Activated B cell treated with CpG ODN at 0.5 μM for 24 hours (primary cell): ENCODE results near the gene ING3. TPM values are rescaled to one million over a fixed set of nuclear protein-coding genes. Genes with fewer than 3 reads are reported as not detected.

Experiments used
- ATAC-seq: fragments of 200-7000 bp; cut with Tn5 transposase; one replicate; pipeline ENCODE4 v1.10.0; 2021; ENCODE audit warnings: low read depth, mild to moderate bottlenecking, moderate library complexity
- CTCF ChIA-PET: fragments of 350-600 bp; sonication (Branson Sonifier 250); formaldehyde crosslinking; loops from one replicate; lab custom pipeline; 2021; ENCODE audit warnings: antibody characterized with exemption; lab: Charles Lee
- POLR2A ChIA-PET: fragments of 350-600 bp; sonication (Branson Sonifier 250); formaldehyde crosslinking; loops from one replicate; lab custom pipeline; 2021; ENCODE audit warnings: antibody characterized with exemption; lab: Charles Lee
- DNase-seq: peaks from one replicate; pipeline ENCODE4 v3.0.0; 2022
- H3K27ac Mint-ChIP-seq: one replicate; pipeline ENCODE4 v1.8.0; 2020; ENCODE audit warnings: mixed read lengths
- H3K27me3 Mint-ChIP-seq: one replicate; pipeline ENCODE4 v1.8.0; 2021; ENCODE audit warnings: mixed read lengths
- H3K36me3 Mint-ChIP-seq: one replicate; pipeline ENCODE4 v1.8.0; 2021; ENCODE audit warnings: low read depth, mixed read lengths
- H3K4me1 Mint-ChIP-seq: one replicate; pipeline ENCODE4 v1.8.0; 2021; ENCODE audit warnings: mixed read lengths
- H3K4me3 Mint-ChIP-seq: one replicate; pipeline ENCODE4 v1.8.0; 2020; ENCODE audit warnings: mild to moderate bottlenecking, mixed read lengths
- H3K9me3 Mint-ChIP-seq: one replicate; pipeline ENCODE4 v1.8.0; 2020; ENCODE audit warnings: mixed read lengths
- intact Hi-C: fragments of 100-400 bp; cut with micrococcal nuclease; formaldehyde crosslinking; loops from one replicate; pipeline ENCODE4 v1.15.1; 2024
- total RNA-seq: library from RNA; stranded (reverse); gene quantifications from 2 replicates; pipeline ENCODE4 v1.2.3, GENCODE V29; 2022
- TF ChIP-seq, protein P1 (sequence below): fragments of 200-600 bp; IDR thresholded peaks from one replicate; pipeline ENCODE4 v1.8.0; 2022; ENCODE audit warnings: antibody characterized with exemption, mild to moderate bottlenecking

ING3 gene
- total RNA-seq, 1 donor from 2014 or later = 36.1 TPM

DNA sequence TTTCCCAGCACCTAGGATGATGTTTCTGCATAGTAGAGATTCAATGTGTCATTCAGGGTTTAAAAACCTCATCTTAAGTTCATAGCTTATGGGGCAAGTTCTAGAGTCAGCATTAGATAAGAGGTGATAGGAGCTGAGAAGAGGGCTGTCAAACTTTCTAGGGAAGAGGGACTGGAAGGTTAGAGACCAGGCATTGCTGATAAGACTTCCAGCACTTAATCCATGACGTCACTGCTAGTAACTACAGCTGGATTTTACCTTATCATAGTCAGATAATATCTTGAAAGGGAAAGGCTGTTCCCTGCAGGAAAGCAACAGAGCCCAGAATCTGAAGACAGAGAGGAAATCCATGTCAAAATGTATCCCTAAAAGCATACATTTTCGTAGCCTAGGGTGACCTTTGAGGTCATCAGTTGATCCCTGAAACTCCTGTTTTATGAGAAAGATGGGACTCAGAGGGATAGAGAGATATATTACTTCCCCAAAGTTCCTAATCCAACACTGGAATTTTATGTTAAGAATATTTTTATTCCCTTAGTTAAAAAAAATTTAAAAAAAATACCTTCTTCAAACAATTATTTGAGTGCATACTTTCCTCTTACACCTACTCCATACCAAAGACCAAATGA, 34.7 kb downstream of the ING3 start:
- CTCF ChIA-PET = interaction anchor here (2.2 to 6.5 kb wide), 2 partner anchors 11 to 97 kb away, joined by 5 to 48 read pairs; no protein-coding TSS in a partner anchor
- peaks cover 29% of the 10 kb centered on the region for H3K27me3 Mint-ChIP-seq
- TF ChIP-seq, protein P1, sequence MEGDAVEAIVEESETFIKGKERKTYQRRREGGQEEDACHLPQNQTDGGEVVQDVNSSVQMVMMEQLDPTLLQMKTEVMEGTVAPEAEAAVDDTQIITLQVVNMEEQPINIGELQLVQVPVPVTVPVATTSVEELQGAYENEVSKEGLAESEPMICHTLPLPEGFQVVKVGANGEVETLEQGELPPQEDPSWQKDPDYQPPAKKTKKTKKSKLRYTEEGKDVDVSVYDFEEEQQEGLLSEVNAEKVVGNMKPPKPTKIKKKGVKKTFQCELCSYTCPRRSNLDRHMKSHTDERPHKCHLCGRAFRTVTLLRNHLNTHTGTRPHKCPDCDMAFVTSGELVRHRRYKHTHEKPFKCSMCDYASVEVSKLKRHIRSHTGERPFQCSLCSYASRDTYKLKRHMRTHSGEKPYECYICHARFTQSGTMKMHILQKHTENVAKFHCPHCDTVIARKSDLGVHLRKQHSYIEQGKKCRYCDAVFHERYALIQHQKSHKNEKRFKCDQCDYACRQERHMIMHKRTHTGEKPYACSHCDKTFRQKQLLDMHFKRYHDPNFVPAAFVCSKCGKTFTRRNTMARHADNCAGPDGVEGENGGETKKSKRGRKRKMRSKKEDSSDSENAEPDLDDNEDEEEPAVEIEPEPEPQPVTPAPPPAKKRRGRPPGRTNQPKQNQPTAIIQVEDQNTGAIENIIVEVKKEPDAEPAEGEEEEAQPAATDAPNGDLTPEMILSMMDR = no peak
- ATAC-seq (no peak), DNase-seq (no peak)
- intact Hi-C loops = loop anchor here (5.0 kb wide), 1 partner anchor 128 kb away; the partner anchor contains the start of gene TSPAN12
- H3K4me3 Mint-ChIP-seq = no peak overlapping the region
- H3K36me3 Mint-ChIP-seq = no peaks in the 10 kb centered on the region
- POLR2A ChIA-PET = no interaction called here
- no peaks in the 10 kb centered on the region for H3K9me3 Mint-ChIP-seq
- H3K4me1 Mint-ChIP-seq = peaks cover 17% of the 10 kb centered on the region
- H3K27ac Mint-ChIP-seq = no peak overlapping the region

DNA sequence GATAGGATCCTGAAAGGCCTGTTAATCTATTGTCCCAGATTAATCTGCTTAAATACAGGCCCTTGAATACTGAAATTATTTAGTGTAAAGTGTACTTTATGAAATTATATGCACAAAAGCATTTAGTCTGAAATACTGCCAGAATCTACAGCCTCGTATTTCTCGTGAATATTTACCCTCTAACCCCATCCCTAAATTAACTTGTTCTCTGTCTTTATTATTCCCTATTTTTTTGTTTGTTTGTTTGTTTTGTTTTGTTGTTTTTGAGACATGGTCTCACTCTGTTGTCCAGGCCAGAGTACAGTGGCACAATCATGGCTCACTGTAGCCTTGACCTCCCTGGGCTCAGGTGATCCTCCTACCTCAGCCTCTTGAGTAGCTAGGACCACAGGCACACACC, 35.3 kb downstream of the ING3 start:
- no peaks in the 10 kb centered on the region for H3K9me3 Mint-ChIP-seq
- TF ChIP-seq, protein P1 = no peak
- intact Hi-C loops = loop anchor here (5.0 kb wide), 1 partner anchor 129 kb away; the partner anchor contains the start of gene TSPAN12
- ATAC-seq (no peak), DNase-seq (no peak)
- no peaks in the 10 kb centered on the region for H3K36me3 Mint-ChIP-seq
- H3K27me3 Mint-ChIP-seq = peaks cover 29% of the 10 kb centered on the region
- POLR2A ChIA-PET = no interaction called here
- no peak overlapping the region for H3K27ac Mint-ChIP-seq
- CTCF ChIA-PET = interaction anchor here (1.2 to 6.5 kb wide), 5 partner anchors 11 to 381 kb away, joined by 3 to 48 read pairs (median 5); no protein-coding TSS in a partner anchor
- peaks cover 19% of the 10 kb centered on the region for H3K4me1 Mint-ChIP-seq
- H3K4me3 Mint-ChIP-seq = no peak overlapping the region

DNA sequence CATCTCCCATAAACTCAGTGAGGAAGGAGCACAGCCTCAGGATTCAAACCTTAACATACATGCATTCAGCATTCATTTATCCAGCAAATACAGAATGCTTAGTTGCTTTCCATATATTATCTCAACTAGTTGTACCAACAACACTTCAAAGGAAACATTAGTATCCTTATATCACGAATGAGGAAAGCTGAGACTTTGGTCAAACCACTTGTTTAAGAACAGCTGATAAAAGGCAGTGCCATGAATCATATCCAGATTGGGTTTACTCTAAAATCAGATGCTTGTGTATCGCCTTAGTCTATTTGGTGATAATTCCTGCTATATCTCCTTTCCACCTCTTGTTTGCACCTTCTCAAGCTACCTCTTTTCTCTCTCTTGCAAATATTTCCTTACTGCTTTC, 36.1 kb downstream of the ING3 start:
- intact Hi-C loops = loop anchor here (1.0 to 5.0 kb wide), 7 partner anchors 95 to 1009 kb away; partner anchors contain the start of gene TSPAN12

DNA sequence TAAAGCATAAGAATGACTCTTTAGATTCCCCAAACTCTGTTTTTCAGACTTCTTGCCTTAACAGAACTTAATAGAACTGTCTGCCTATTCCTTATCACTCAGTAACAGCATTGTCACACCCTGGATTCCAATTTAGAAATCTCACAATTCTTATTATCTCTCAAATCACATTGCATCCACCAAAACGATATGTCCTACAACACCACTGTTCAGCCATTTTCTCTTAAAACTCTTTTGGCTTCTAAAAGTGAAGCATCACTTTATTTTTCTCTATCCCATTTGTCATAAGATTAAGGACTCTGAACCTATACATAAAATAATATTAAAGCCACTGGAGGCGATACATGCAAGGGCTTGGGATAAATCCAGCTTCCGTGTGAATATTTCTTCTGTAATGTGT, 36.7 kb downstream of the ING3 start:
- TF ChIP-seq, protein P1 = no peak
- H3K27me3 Mint-ChIP-seq = peaks cover 30% of the 10 kb centered on the region
- intact Hi-C loops = loop anchor here (1.0 to 5.0 kb wide), 7 partner anchors 94 to 1008 kb away; partner anchors contain the start of gene TSPAN12
- DNase-seq = no peak
- ChIA-PET POLR2A (interaction anchor here (0.6 to 0.7 kb wide), 3 partner anchors 37 to 344 kb away, joined by 3 to 4 read pairs (median 4); partner anchors contain the start of gene ING3), CTCF (interaction anchor here (0.6 to 6.5 kb wide), 11 partner anchors 13 to 1007 kb away, joined by 3 to 48 read pairs (median 5); no protein-coding TSS in a partner anchor)
- H3K9me3 Mint-ChIP-seq = no peaks in the 10 kb centered on the region
- no peak overlapping the region for H3K4me3 Mint-ChIP-seq
- H3K36me3 Mint-ChIP-seq = no peaks in the 10 kb centered on the region
- H3K4me1 Mint-ChIP-seq = peaks cover 23% of the 10 kb centered on the region
- H3K27ac Mint-ChIP-seq = no peak overlapping the region
- no peak for ATAC-seq

More for the DNA sequence above, 36.1 kb downstream of the ING3 start:
- no peak for ATAC-seq
- no peak overlapping the region for H3K4me3 Mint-ChIP-seq
- H3K4me1 Mint-ChIP-seq = peaks cover 23% of the 10 kb centered on the region
- no peak overlapping the region for H3K27ac Mint-ChIP-seq
- DNase-seq = no peak
- ChIA-PET POLR2A (no interaction called here), CTCF (interaction anchor here (1.2 to 6.5 kb wide), 7 partner anchors 10 to 380 kb away, joined by 3 to 48 read pairs (median 5); no protein-coding TSS in a partner anchor)
- no peaks in the 10 kb centered on the region for H3K36me3 Mint-ChIP-seq
- TF ChIP-seq, protein P1 = no peak
- H3K27me3 Mint-ChIP-seq = peaks cover 29% of the 10 kb centered on the region
- H3K9me3 Mint-ChIP-seq = no peaks in the 10 kb centered on the region
